HG03135 (cell line): Measurements from ENCODE around the gene CDKN2B-AS1.
A peak's percentile ranks its signal among the peaks of the same experiment; 100 is the strongest.

Source experiments
- ATAC-seq: cut with Tn5 transposase; IDR thresholded peaks from one replicate; pipeline ENCODE4 v1.9.1; 2021; ENCODE audit warnings: mild to moderate bottlenecking, moderate library complexity; ENCODE audit not compliant: unreplicated experiment

The CDKN2B-AS1 gene

DNA sequence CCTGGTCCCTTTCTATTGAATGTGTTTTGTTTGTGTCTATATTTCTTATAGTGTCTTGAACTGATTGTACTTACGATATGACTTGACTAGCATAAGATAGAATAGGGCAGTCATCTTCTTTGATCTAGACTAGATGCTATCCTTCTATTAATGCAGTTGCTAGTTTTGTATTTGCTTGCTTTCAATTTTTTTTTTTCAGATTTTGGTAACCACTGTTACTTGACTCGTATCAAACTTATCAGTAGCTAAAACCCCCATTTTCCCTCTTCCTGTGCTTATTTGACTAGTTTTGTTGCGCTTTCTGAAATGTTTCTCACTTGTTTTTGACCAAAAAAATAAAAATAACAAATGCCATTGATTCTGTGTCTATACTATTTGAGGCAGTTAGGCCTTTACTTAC is 83.5 kb downstream of the CDKN2B-AS1 start:
- ATAC-seq, result no peak

GRCh38 chr9:22079873-22080341 is 85.3 kb downstream of the CDKN2B-AS1 start:
- peak; percentile 68 for ATAC-seq

GRCh38 chr9:22084336-22085035 is 89.9 kb downstream of the CDKN2B-AS1 start:
- no peak for ATAC-seq

DNA sequence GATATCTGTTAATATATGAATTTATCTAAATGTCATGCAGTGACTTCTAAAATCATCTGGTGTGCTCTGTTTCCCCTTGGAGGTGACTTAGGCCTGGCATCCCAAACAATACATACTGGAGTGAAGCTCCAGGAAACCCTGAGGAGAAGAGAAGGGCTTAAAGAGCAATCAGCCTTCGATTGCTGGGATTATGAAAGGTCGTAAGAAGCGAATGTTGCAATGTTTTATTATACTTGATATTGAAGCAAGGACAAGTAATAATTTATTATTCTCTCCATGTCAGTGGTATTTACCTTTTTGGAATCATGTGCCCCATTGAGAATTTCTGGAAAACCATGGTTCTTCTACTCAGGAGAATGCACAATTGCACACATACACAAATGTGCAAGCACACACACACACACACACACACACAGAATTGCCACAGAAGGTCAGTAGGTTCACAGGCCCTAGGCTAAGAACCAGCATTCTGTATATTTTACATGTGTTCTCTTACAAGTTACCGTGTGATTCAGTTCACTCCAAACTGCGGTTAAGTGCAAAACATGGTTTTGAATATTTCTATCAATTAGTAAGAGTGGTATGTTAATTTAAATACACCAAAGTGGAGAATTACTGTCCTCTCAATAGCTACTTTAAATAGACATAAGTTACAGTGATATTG is 93.6 kb downstream of the CDKN2B-AS1 start:
- ATAC-seq, result no peak

DNA sequence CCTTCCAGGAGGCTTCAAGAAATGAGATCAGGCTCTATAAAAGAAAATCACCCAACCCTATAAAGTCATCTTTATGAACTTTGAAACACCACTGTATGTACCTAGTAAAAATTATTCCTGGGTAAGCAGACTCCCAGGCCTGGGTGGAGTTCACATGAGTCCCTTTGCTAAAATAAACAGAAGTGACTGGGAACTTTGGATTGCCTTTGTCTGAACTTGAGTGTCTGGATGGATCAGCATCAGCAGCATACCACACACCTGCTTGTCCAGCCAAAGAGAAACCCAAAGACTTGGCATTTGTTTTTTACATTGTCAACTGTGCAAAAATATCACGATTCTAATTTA is 94.1 kb downstream of the CDKN2B-AS1 start:
- no peak for ATAC-seq

DNA sequence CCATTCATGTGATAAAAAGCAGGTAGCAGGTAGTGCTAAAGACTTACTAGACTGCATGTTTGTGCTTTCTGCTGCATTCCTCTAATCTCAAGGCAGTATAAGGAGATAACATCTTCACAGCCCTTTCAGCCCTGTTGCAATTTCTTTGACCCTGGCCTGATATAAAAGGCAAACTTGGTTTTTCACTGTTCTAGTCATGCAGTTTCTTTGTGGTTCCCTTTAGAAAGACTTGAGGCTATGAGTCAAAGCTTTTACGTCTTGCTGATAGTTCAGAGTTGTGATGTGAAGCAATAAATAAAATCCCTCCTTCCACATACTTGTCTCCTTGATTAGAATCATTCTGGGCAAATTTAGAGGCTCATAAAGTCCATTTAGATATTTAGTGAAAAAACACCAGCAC is 103.1 kb downstream of the CDKN2B-AS1 start:
- ATAC-seq, result no peak

- no peak for ATAC-seq
Observed at GRCh38 chr9:22098643-22099332, 104.2 kb downstream of the CDKN2B-AS1 start.

DNA sequence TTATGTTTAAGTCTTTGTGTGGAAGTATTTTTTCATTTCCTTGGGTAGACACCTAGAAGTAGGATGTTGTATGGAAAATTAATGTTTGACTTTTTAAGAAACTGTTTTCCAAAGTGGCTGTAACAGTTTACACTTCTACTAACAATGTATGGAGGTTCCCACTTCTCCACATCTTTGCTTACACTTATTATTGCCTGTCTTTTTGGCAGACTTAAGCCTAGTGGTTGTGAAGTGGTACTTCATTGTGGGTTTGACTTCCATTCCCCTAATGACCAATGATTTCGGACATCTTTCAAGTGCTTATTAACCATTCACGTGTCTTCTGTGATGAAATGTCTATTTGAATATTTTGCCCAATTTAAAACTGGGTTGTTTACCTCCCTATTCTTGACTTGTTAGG is 106.0 kb downstream of the CDKN2B-AS1 start:
- ATAC-seq, result no peak

GRCh38 chr9:22102146-22103053 is 107.8 kb downstream of the CDKN2B-AS1 start:
- ATAC-seq, result no peak

DNA sequence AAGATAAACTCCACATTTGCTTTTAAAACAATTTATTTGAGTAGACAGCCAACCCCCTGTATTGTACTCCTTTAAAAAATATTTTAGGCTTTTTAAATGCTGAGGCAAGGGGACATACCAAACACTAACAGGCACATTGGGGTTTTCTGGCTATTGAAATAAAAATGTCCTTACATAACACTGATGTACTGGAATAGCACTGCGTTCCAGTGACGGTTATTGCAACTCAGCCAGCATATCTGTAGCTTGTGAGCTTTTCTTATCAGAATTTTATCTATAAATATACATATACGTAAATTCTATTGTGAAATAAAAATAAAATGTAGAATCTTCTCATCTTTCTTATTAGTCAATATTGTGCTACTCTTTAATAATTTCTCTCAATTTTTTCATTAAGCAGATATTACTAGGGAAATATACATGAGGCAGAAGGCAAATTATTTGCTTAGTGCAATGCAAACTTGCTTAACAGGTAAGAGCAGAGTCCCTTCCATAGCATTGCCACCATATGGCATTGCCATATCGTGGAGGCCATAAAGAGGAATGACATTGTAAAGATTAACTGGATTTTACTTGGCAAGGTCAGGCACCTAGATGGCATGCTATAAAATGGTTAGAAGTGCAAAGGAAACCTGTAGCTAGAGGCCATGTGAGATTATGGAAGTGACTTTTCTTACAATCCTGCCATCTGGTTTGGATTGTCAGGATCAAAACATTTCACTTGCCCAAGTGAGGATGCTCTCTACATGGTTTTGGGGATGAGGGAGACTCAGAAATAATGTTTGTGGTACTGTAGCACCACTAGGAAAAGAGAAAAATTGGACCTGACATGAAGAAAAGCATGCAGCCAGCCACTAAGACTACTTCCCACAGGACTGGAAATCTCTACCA is 109.3 kb downstream of the CDKN2B-AS1 start:
- no peak for ATAC-seq

DNA sequence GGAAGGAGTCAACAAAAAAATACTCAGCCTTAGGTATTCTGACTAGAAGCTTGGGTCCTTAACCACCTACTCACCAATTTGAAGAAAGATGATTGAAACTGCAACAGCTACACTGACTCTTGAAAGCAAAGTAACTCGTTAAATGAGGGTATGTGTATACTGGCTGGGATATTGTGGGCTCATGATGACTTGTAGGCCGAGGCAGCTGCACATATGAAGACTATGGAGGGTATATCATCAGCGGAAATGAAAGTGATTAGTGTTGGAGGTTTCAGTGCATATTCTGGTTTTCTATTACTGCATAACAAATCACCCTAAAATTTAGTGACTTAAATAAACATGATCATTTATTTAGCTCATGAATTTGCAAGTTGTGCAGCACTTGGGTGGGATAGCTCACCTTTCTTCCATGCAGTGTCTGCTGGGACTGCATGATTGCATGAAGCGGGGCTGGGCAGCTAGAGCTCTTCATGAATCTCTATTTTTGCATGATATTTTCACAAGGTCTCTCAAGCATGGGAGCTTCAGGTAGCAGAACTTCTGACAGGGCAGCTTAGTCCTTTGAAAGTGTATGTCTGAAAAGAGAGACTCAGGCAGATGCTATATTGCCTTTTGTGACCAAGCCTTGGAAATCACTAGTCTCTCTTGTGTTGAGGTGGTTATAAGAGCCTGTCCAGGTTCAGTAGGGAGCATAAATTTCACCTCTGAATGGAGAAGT is 110.6 kb downstream of the CDKN2B-AS1 start:
- peak; percentile 95 for ATAC-seq

- no peak for ATAC-seq
Observed at GRCh38 chr9:22107202-22108045, 112.8 kb downstream of the CDKN2B-AS1 start.

DNA sequence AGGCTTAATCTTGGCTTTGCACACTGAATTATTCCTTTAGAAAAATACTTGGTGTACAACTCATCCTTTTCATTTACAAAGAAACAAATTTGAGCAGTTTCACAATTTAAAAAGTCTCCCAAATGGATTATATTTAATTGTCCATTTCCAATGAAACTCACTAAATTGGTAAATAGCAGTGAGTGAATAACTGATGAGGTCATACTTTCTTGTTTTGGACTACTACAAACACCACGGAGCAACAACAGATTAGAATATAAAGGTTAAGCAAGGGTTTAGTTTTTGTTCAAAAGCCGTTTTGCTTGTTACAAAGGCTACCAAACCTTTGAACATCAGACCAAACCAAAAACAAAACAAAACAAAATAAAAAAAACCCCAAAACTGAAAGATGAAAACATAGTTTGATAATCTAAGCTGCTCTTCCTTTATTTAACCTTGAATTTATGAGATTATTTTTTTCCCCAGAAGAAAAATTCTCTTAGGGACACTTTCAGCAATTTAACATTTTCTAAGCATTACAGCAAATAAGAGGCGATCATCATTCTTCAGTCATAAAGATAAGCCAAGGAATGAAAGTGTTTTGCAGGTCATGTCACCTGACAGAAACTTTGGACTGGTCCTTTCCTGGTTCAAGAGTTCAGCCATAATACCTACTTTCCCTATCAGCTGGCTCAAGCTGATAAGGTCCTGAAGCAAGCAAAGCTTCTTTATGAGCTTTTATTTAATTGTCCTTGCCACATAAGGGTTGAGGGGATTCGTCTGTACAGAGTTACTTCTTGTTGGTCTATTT is 114.2 kb downstream of the CDKN2B-AS1 start:
- ATAC-seq, result no peak

DNA sequence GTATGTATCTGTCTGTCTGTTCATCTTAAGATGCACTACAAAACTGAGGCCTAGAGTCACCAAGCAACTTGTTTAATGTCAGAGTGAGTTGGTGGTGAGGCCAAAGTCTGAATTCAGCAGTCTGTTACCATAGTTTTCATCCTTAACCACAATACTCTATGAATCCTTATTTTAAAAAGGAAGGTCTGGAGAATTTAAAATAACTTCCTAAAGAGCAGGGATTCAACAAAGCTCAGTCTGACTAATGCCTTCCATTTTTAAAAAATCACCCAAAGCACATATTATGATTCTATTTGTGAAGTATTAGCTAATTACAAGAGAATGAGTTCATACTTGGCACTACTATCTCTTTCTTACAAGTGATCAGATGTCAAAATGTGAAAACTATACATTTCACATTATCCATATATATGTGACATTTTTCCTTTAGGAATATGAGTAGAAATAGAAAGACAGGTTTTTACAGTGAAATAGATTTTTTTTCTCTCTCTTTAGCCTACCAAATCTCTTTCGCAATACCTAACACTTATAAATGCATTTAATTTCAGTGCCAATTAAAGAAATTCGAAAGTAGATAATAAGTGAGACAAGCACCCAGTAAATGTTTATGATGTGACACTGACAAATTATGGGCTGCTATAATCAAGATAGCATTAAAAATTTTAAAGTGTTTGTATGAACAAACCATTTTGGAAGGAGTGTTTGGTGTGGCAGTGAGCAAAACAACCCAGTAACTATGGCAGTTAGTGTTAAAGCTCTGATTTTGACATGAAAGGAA is 116.8 kb downstream of the CDKN2B-AS1 start:
- no peak for ATAC-seq

GRCh38 chr9:22111954-22112247 is 117.3 kb downstream of the CDKN2B-AS1 start:
- ATAC-seq, result no peak

- ATAC-seq, result no peak
Observed at GRCh38 chr9:22112870-22113821, 118.6 kb downstream of the CDKN2B-AS1 start.
